H1 (cell line): ENCODE data around the gene ATP6V0E2. TPM values are rescaled to one million over a fixed set of nuclear protein-coding genes. Genes with fewer than 3 reads are reported as not detected.

Source experiments
- CTCF ChIA-PET: fragments of 300-600 bp; sonication (Branson Sonifier 250); formaldehyde crosslinking; loops from one replicate; lab custom pipeline; 2021; ENCODE audit not compliant: partially characterized antibody; lab: Charles Lee
- POLR2A ChIA-PET: fragments of 300-600 bp; sonication (Branson Sonifier 250); formaldehyde crosslinking; loops from one replicate; lab custom pipeline; 2021; ENCODE audit warnings: inconsistent platforms; ENCODE audit not compliant: partially characterized antibody; lab: Charles Lee
- DNase-seq, 2 experiments: peaks; one replicate each; pipeline versions ENCODE4 v3.0.0 to v3.0.0-alpha.2; 2010 to 2022; ENCODE audit warnings: low spot score in 2 of 2, low read depth in 1 of 2, mixed read lengths in 1 of 2
- FAIRE-seq: peaks from 2 replicates; lab custom pipeline; 2011; peaks lifted over from hg19 to GRCh38; lab: Jason Lieb, UNC
- H2AFZ ChIP-seq: 2 replicates; pipeline ENCODE4 v1.8.1; 2012; ENCODE audit warnings: low read length, inconsistent platforms
- H2AK5ac ChIP-seq: 2 replicates; pipeline ENCODE4 v1.6.1; 2013; ENCODE audit warnings: low read depth, low read length
- H2BK120ac ChIP-seq: replicated peaks from 2 replicates; pipeline ENCODE3; 2013; ENCODE audit warnings: low read depth, low read length, inconsistent platforms
- H2BK12ac ChIP-seq: 2 replicates; pipeline ENCODE4 v1.6.1; 2013; ENCODE audit warnings: low read depth, low read length
- H2BK15ac ChIP-seq: 2 replicates; pipeline ENCODE4 v1.6.1; 2013; ENCODE audit warnings: low read length
- H2BK20ac ChIP-seq: 2 replicates; pipeline ENCODE4 v1.6.1; 2013; ENCODE audit warnings: low read length
- H2BK5ac ChIP-seq: 2 replicates; pipeline ENCODE4 v1.6.1; 2013; ENCODE audit warnings: low read depth, low read length
- H3K14ac ChIP-seq: 2 replicates; pipeline ENCODE4 v1.6.1; 2013; ENCODE audit warnings: inconsistent platforms; ENCODE audit not compliant: insufficient read length
- H3K18ac ChIP-seq: 2 replicates; pipeline ENCODE4 v1.6.1; 2013; ENCODE audit warnings: low read length; ENCODE audit errors: extremely low read depth
- H3K23ac ChIP-seq: 2 replicates; pipeline ENCODE4 v1.6.1; 2013; ENCODE audit warnings: inconsistent platforms; ENCODE audit not compliant: insufficient read length
- H3K23me2 ChIP-seq: 2 replicates; pipeline ENCODE4 v1.6.1; 2013; ENCODE audit warnings: low read depth, low read length
- H3K27ac ChIP-seq: 2 replicates; pipeline ENCODE4 v1.6.1; 2011; ENCODE audit warnings: low read depth, low read length, inconsistent platforms
- H3K27me3 ChIP-seq, 4 experiments: replicated peaks in 1 of 4; 1 replicate in 1 of 4; 2 replicates in 3 of 4; pipeline versions ENCODE4 v1.6.1 to v1.8.1; 2011 to 2013; ENCODE audit warnings: low read length in 3 of 4, mild to moderate bottlenecking in 3 of 4, inconsistent platforms in 2 of 4, mixed read lengths in 2 of 4, moderate library complexity in 1 of 4; ENCODE audit not compliant: control insufficient read depth in 3 of 4, insufficient read depth in 3 of 4; ENCODE audit errors: extremely low read depth in 1 of 4
- H3K36me3 ChIP-seq, 4 experiments: 2 replicates each; pipeline versions ENCODE4 v1.6.1 to v1.8.1; 2011 to 2013; ENCODE audit warnings: mild to moderate bottlenecking in 4 of 4, low read length in 3 of 4, moderate library complexity in 2 of 4, control low read depth in 1 of 4, inconsistent platforms in 1 of 4; ENCODE audit not compliant: insufficient read depth in 4 of 4, control insufficient read depth in 2 of 4
- H3K4ac ChIP-seq: replicated peaks from 2 replicates; pipeline ENCODE3; 2013; ENCODE audit warnings: low read length, low read depth, mixed read lengths, inconsistent platforms; ENCODE audit not compliant: insufficient read length
- H3K4me1 ChIP-seq, 4 experiments: replicated peaks in 1 of 4; 1 replicate in 1 of 4; 2 replicates in 3 of 4; pipeline versions ENCODE4 v1.6.1 to v1.8.1; 2011 to 2013; ENCODE audit warnings: low read length in 3 of 4, inconsistent platforms in 2 of 4, mixed read lengths in 1 of 4; ENCODE audit not compliant: insufficient read depth in 4 of 4, control insufficient read depth in 3 of 4
- H3K4me2 ChIP-seq, 2 experiments: 2 replicates each; pipeline versions ENCODE4 v1.6.1 to v1.8.1; 2011 to 2013; ENCODE audit warnings: low read depth in 2 of 2, low read length in 2 of 2, control low read depth in 1 of 2, inconsistent platforms in 1 of 2, mild to moderate bottlenecking in 1 of 2; ENCODE audit not compliant: insufficient read depth in 1 of 2
- H3K4me3 ChIP-seq, 4 experiments: fragments of 200-600, 300-600 bp in 1 of 4; sonication (generic), shearing (Covaris generic), sonication (Bioruptor Twin) in 1 of 4; 2 replicates each; pipeline versions ENCODE4 v1.5.1 to v1.8.1; 2011 to 2016; ENCODE audit warnings: low read length in 4 of 4, low read depth in 3 of 4, control low read depth in 2 of 4, inconsistent platforms in 2 of 4, mild to moderate bottlenecking in 2 of 4, mixed read lengths in 1 of 4, moderate library complexity in 1 of 4; ENCODE audit not compliant: insufficient read depth in 2 of 4; ENCODE audit errors: extremely low read depth in 1 of 4
- H3K56ac ChIP-seq: replicated peaks from 2 replicates; pipeline ENCODE3; 2013; ENCODE audit warnings: low read depth, mild to moderate bottlenecking, mixed read lengths, low read length, inconsistent platforms; ENCODE audit not compliant: insufficient read length
- H3K79me1 ChIP-seq: 2 replicates; pipeline ENCODE4 v1.6.1; 2013; ENCODE audit warnings: low read depth, low read length, control low read depth
- H3K79me2 ChIP-seq, 2 experiments: 2 replicates each; pipeline versions ENCODE4 v1.6.1 to v1.8.1; 2012 to 2013; ENCODE audit warnings: low read length in 2 of 2, mild to moderate bottlenecking in 2 of 2, inconsistent platforms in 1 of 2; ENCODE audit not compliant: insufficient read depth in 2 of 2, control insufficient read depth in 1 of 2
- H3K9ac ChIP-seq, 4 experiments: replicated peaks in 1 of 4; 1 replicate in 1 of 4; 2 replicates in 3 of 4; pipeline versions ENCODE4 v1.6.1 to v1.8.1; 2011 to 2013; ENCODE audit warnings: low read depth in 3 of 4, low read length in 3 of 4, control low read depth in 2 of 4, mild to moderate bottlenecking in 2 of 4, moderate library complexity in 2 of 4, inconsistent platforms in 1 of 4; ENCODE audit errors: extremely low read depth in 1 of 4
- H3K9me3 ChIP-seq, 2 experiments: 2 replicates each; pipeline versions ENCODE4 v1.6.1 to v1.8.1; 2012 to 2013; ENCODE audit warnings: mild to moderate bottlenecking in 2 of 2, moderate library complexity in 2 of 2, control low read depth in 1 of 2, inconsistent platforms in 1 of 2, low read depth in 1 of 2, low read length in 1 of 2, mixed read lengths in 1 of 2; ENCODE audit not compliant: insufficient read depth in 2 of 2
- H4K20me1 ChIP-seq, 2 experiments: replicated peaks in 1 of 2; 2 replicates each; pipeline versions ENCODE3 to v1.8.1; 2011 to 2013; ENCODE audit warnings: inconsistent platforms in 2 of 2, low read length in 2 of 2, mild to moderate bottlenecking in 1 of 2; ENCODE audit not compliant: insufficient read depth in 2 of 2, control insufficient read depth in 1 of 2
- H4K5ac ChIP-seq: 2 replicates; pipeline ENCODE4 v1.6.1; 2013; ENCODE audit warnings: low read length, low read depth, mixed read lengths, inconsistent platforms; ENCODE audit not compliant: insufficient read length
- H4K8ac ChIP-seq: 2 replicates; pipeline ENCODE4 v1.8.0; 2013; ENCODE audit warnings: mild to moderate bottlenecking, moderate library complexity, low read length, inconsistent platforms; ENCODE audit not compliant: insufficient read depth; ENCODE audit errors: extremely low read depth
- H4K91ac ChIP-seq: replicated peaks from 2 replicates; pipeline ENCODE3; 2013; ENCODE audit warnings: low read length, mixed read lengths, inconsistent platforms; ENCODE audit not compliant: insufficient read length
- BCL11A ChIP-seq, 2 experiments: IDR thresholded peaks; one replicate each; pipeline ENCODE4 v1.6.1; 2011; ENCODE audit warnings: low read depth in 2 of 2, low read length in 2 of 2, mild to moderate bottlenecking in 2 of 2
- CEBPB ChIP-seq: IDR thresholded peaks from 2 replicates; pipeline ENCODE4 v1.6.1; 2012; ENCODE audit warnings: low read depth, low read length
- CHD1 ChIP-seq: IDR thresholded peaks from 2 replicates; pipeline ENCODE4 v1.6.1; 2012; ENCODE audit warnings: low read depth, low read length, improper control_type of control experiment
- GTF2F1 ChIP-seq: IDR thresholded peaks from 2 replicates; pipeline ENCODE4 v1.6.1; 2012; ENCODE audit warnings: low read depth, low read length, improper control_type of control experiment, borderline replicate concordance
- HDAC6 ChIP-seq: IDR thresholded peaks from one replicate; pipeline ENCODE4 v1.7.1; 2012; ENCODE audit warnings: low read depth, mild to moderate bottlenecking, inconsistent platforms, low read length, moderate library complexity
- RNF2 ChIP-seq: fragments of 200-900, 300-1000 bp; sonication (generic); IDR thresholded peaks from 2 replicates; pipeline ENCODE4 v1.7.1; 2016; ENCODE audit warnings: borderline replicate concordance, low read depth, mild to moderate bottlenecking, antibody characterized with exemption, low read length; ENCODE audit not compliant: poor library complexity, severe bottlenecking; ENCODE audit errors: missing control alignments
- SP1 ChIP-seq: IDR thresholded peaks from 2 replicates; pipeline ENCODE4 v1.6.1; 2011; ENCODE audit warnings: low read depth, low read length
- SP4 ChIP-seq: IDR thresholded peaks from 2 replicates; pipeline ENCODE4 v1.6.1; 2012; ENCODE audit warnings: low read length, inconsistent platforms
- TCF12 ChIP-seq: IDR thresholded peaks from 2 replicates; pipeline ENCODE4 v1.6.1; 2011; ENCODE audit warnings: low read depth, mild to moderate bottlenecking, low read length
- ZNF274 ChIP-seq: IDR thresholded peaks from 2 replicates; pipeline ENCODE4 v1.7.0; 2012; ENCODE audit warnings: low read length, borderline replicate concordance; ENCODE audit errors: extremely low read depth
- WGBS, 2 experiments: shearing (Covaris generic) in 1 of 2; methylation state at CpG; one replicate each; pipeline versions ENCODE4 v1.1.6 to v1.1.7; 2013 to 2015; ENCODE audit warnings: low lambda C conversion rate in 2 of 2, mixed read lengths in 2 of 2, inconsistent platforms in 1 of 2, low coverage in 1 of 2, missing lambda C conversion rate in 1 of 2; ENCODE audit not compliant: insufficient replicate concordance in 2 of 2, insufficient coverage in 1 of 2, insufficient read length in 1 of 2; ENCODE audit errors: extremely low coverage in 1 of 2, missing lambda C conversion rate in 1 of 2; 5-methylcytosine and 5-hydroxymethylcytosine counted together
- polyA plus RNA-seq, 7 experiments: library from polyadenylated mRNA; depleted of rRNA in 3 of 7; stranded (reverse) in 5 of 7; unstranded in 2 of 7; fragments of >200 nt in 5 of 7; fragments of 200-250 nt in 2 of 7; gene quantifications; 1 replicate in 5 of 7; 2 replicates in 1 of 7; 4 replicates in 1 of 7; pipeline versions ENCODE4 v1.2.1 to v1.2.3, GENCODE V29; 2011 to 2013; ENCODE audit warnings: missing spikeins in 2 of 7, mixed read lengths in 2 of 7
- total RNA-seq: library from RNA; stranded (reverse); fragmentation: NEBNext Ultra II Directional; extraction: Animal tissue kit (Norgen Biotek cat#: 25700); gene quantifications from 2 replicates; pipeline ENCODE4 v1.2.1, GENCODE V29; 2021

ATP6V0E2 gene
- total and polyA plus RNA-seq, 2 of the 8 experiments (the other 6 are each of a cell fraction or from before 2014, with no cell fraction given) = 26.1 to 47.9 TPM

DNA sequence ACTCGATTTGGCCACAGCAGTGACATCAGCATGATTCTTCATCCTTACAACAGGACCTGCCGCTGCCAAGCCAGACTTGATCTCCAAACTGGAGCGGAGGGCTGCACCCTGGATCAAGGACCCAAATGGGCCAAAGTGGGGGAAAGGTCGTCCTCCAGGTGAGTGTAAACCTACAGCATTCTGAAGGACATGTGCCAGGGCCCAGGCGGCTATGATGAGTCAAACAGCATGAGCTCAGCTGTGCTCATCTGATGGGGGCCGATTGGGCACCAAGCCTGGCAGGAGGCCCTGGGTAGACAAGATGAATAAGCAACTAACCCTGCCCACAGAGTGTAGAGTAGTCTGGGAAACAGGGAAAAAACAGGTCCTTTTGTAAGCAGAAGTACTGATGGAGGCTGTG lies 14.4 kb upstream of the ATP6V0E2 start:
- ChIA-PET POLR2A (interaction anchor here (0.6 to 1.4 kb wide), 2 partner anchors 9 to 1363 kb away, joined by 3 read pairs; no protein-coding TSS in a partner anchor), CTCF (interaction anchor here (0.7 to 5.0 kb wide), 6 partner anchors 9 to 107 kb away, joined by 3 to 68 read pairs (median 28); no protein-coding TSS in a partner anchor)
- Histone ChIP-seq H3K4ac (no peak overlapping the region), H2AFZ (no peak overlapping the region), H3K36me3 (no peaks in the 10 kb centered on the region), H4K8ac (peak overlapping the region; percentile 9; the same call in 1 of the 2 replicates), H3K9me3 (no peaks in the 10 kb centered on the region), H2BK5ac (no peak overlapping the region), H4K20me1 (no peaks in the 10 kb centered on the region), H3K14ac (no peak overlapping the region), H3K27me3 (no peaks in the 10 kb centered on the region; a peak in 2 of 7 replicates), H3K79me2 (no peaks in the 10 kb centered on the region), H3K56ac (no peak overlapping the region), H2BK12ac (no peak overlapping the region), H3K23me2 (no peaks in the 10 kb centered on the region), H2BK120ac (no peak overlapping the region), H3K4me3 (no peak overlapping the region), H3K4me2 (no peak overlapping the region), H2AK5ac (no peak overlapping the region), H2BK20ac (no peak overlapping the region), H2BK15ac (no peak overlapping the region), H3K9ac (no peak overlapping the region), H3K4me1 (peaks cover 6 to 14% (median 9%) of the 10 kb centered on the region in 4 experiments), H4K91ac (no peak overlapping the region), H4K5ac (no peak overlapping the region), H3K18ac (no peak overlapping the region), H3K79me1 (no peaks in the 10 kb centered on the region), H3K23ac (no peak overlapping the region), H3K27ac (no peak overlapping the region)
- FAIRE-seq = no peak
- no peak for DNase-seq
- 68% methylated on average over 6 of the region's 6 CpGs; no CpG with 5 or more reads in 1 of the 2 experiments for WGBS, 2 experiments
- TF ChIP-seq CHD1 (no peak), ZNF274 (no peak), SP1 (no peak), SP4 (no peak), HDAC6 (no peak), CEBPB (no peak), BCL11A (IDR thresholded peaks at IDR 0.05; ENCODE audit: low read depth in 2 of 2, low read length in 2 of 2) (no peak), GTF2F1 (no peak), RNF2 (no peak), TCF12 (no peak)
